Measurements from ENCODE around the gene ATP1A1.

- no peak for TF ChIP-seq CTCF (IDR thresholded peaks at IDR 0.05; ENCODE audit: low read length)
- TF ChIP-seq EZH2 (IDR thresholded peaks at IDR 0.05; ENCODE audit: borderline replicate concordance, low read length): no peak
Observed at GRCh38 chr1:116367256-116367945, 5.6 kb upstream of the ATP1A1 start.
